Measurements from ENCODE around the gene TSPO.
A peak's percentile ranks its signal among the peaks of the same experiment; 100 is the strongest.

TSPO gene

DNA sequence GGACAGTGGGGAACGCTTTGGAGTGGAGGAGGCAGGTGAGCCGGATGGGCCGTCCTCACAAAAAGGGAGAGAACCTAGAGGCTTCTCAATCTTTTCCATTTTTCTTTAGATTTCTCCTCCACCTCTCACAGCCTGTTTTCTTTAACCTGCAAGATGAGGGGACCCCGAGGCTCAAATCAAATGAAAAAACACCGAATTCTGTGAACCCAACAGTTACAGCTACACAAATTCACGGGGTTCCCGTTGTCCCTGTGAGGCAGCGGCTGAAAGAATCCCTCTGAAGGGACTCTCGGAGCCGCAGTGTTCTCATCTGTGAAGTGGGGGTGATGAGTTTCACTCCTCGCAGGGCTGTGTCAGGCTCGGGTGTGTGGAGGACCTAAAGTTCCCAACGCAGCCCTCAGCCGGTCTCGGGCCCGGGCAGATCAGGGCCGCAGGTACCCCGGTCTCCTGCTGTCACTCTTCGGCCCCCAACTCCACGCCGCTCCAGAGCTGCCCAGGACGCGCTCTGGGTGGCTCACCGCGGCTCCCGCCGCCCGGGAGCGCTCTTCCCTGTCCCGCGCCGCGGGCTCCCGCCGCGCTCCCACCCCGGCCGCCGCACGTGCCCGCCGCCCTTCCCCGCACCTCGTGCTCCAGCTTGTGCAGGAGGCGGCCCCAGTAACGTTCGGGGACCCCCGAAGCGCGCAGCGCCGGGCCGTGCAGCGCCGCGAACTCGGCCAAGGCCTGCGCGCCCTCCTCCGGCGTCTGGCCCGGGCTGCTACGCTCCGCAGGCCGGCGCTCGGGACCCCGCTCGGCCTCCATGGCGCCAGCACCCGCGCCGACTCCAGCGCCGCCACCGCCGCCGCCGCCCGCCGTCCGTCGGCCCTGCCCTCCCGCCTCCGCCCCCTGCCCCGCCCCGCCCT, 35.2 kb downstream of the TSPO start, which contains the start of gene TTLL12:
TTLL12 (minus strand) TSS at position 863 of the 899 bp plus-strand sequence; CDS start at position 798, 65 bp downstream.
- no peaks in the 10 kb centered on the region for H3K27me3 ChIP-seq (ENCODE audit: insufficient read depth, low read depth, severe bottlenecking)
- TF ChIP-seq, protein P1, sequence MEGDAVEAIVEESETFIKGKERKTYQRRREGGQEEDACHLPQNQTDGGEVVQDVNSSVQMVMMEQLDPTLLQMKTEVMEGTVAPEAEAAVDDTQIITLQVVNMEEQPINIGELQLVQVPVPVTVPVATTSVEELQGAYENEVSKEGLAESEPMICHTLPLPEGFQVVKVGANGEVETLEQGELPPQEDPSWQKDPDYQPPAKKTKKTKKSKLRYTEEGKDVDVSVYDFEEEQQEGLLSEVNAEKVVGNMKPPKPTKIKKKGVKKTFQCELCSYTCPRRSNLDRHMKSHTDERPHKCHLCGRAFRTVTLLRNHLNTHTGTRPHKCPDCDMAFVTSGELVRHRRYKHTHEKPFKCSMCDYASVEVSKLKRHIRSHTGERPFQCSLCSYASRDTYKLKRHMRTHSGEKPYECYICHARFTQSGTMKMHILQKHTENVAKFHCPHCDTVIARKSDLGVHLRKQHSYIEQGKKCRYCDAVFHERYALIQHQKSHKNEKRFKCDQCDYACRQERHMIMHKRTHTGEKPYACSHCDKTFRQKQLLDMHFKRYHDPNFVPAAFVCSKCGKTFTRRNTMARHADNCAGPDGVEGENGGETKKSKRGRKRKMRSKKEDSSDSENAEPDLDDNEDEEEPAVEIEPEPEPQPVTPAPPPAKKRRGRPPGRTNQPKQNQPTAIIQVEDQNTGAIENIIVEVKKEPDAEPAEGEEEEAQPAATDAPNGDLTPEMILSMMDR (IDR thresholded peaks at IDR 0.05; ENCODE audit: low read depth, low read length), result no peak
- DNase-seq, result peak; percentile 46
- H3K27ac ChIP-seq, result peak within 1 kb of the TSS; percentile 94
- H3K36me3 ChIP-seq, result peaks cover 10% of the 10 kb centered on the region
- no peaks in the 10 kb centered on the region for H3K9me3 ChIP-seq (ENCODE audit: severe bottlenecking)
- peak within 1 kb of the TSS; percentile 92 for H3K4me3 ChIP-seq (ENCODE audit: low read depth, low read length)

DNA sequence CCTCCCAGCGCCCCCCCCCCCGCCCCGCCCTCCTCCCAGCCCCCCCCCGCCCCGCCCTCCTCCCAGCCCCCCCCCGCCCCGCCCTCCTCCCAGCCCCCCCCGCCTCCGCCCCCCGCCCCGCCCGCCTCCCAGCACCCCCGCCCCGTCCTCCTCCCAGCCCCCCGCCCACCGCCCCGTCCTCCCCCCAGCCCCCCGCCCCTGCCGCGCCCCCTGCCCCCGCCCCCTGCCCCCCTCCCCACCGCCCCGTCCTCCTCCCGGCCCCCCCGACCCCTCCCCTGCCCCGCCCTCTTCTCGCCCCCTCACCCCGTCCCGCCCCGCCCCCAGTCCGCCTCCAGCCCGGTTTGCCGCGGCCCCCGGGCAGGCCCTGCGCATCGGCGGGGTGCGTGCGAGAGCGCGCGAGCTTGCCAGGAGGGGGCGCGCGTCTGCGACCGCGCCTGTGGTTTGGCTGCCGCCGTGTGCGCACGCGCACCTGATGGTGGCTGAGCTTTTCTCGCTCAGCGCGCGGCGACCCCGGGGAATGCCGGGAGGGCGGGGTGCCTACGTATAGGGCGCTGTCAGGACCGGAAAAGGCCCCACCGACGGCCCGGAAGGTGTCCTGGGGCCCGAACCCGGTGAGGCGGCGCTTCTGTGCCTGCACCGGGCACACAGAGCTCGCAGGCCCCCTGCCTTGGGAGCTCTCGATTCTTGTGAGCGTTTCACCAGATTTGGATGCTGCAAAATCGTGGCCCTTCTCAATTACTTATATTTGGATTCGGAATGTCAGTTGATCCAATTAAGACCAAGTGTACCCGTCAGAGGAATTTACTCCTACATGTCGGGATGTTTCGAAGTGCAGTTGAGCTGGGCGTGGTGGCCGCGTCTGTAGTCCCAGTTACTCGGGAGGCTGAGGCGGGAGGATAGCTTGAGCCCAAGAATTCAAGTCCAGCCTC, 36.1 kb downstream of the TSPO start:
- peak overlapping the region; percentile 73 for H3K27ac ChIP-seq
- DNase-seq, result peak; percentile 97
- TF ChIP-seq, protein P1 (IDR thresholded peaks at IDR 0.05; ENCODE audit: low read depth, low read length), result peak; percentile 78
- H3K9me3 ChIP-seq (ENCODE audit: severe bottlenecking), result no peaks in the 10 kb centered on the region
- H3K4me3 ChIP-seq (ENCODE audit: low read depth, low read length), result peak overlapping the region; percentile 83
- H3K27me3 ChIP-seq (ENCODE audit: insufficient read depth, low read depth, severe bottlenecking), result no peaks in the 10 kb centered on the region
- peaks cover 7% of the 10 kb centered on the region for H3K36me3 ChIP-seq

DNA sequence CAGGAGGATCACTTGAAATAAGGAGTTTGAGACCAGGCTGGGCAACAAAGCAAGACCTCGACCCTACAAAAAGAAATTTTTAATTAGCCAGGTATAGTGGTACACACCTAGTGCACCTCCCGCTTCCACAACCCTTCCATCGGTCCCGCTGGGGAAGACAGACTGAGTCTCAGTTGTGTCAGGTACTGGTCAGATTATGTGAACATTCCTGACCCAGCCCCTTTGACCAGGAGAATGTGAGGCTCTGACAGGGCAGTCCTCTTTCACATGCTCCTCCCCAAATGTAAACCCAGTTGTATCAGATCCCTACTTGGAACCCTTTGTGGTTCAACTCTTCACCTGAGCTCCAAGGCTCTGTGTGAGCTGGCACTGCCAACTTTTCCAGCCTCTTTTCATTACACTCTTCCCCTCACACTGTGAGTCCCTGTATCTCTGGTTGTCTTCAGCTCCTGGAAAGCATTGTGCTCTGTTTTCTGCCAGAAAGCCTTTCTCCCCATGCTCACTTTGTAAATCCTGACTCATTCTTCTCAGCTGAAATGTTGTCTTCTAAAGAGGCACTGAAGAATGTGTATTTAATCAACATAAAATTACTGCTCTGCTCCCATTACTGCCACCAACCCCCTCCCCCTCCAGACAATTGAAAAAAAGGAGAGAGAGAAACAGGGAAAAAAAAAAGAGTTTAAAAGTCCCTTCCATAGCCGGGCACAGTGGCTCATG, 37.6 kb downstream of the TSPO start:
- H3K27ac ChIP-seq, result no peak overlapping the region
- DNase-seq, result no peak
- TF ChIP-seq, protein P1 (IDR thresholded peaks at IDR 0.05; ENCODE audit: low read depth, low read length), result no peak
- H3K36me3 ChIP-seq, result no peaks in the 10 kb centered on the region; the same call in 1 of the 2 replicates
- no peak overlapping the region for H3K4me3 ChIP-seq (ENCODE audit: low read depth, low read length)
- no peaks in the 10 kb centered on the region for H3K9me3 ChIP-seq (ENCODE audit: severe bottlenecking)
- no peaks in the 10 kb centered on the region for H3K27me3 ChIP-seq (ENCODE audit: insufficient read depth, low read depth, severe bottlenecking)

DNA sequence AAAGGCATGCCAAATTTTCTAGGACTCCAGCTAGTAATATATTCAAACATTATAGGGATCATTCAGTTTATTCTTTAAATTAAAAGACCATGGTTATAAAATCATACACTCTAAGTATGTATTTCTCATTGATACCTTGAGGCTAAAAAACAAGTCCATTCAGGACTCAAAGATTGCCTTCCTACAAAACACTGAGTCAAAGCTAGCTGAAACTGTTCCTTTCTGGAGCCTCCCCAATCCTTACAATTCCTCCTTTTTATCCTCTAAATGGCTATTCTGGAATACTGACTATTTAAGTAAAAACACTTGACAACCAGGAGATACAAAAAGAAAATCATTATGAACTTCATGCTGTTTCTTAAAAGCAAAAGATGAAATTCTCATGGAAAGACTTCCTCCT, 40.5 kb downstream of the TSPO start:
- TF ChIP-seq, protein P1 (IDR thresholded peaks at IDR 0.05; ENCODE audit: low read depth, low read length), result no peak
- H3K36me3 ChIP-seq, result no peaks in the 10 kb centered on the region
- H3K4me3 ChIP-seq (ENCODE audit: low read depth, low read length), result no peak overlapping the region
- no peak overlapping the region for H3K27ac ChIP-seq
- DNase-seq, result no peak
- no peaks in the 10 kb centered on the region for H3K27me3 ChIP-seq (ENCODE audit: insufficient read depth, low read depth, severe bottlenecking)
- no peaks in the 10 kb centered on the region for H3K9me3 ChIP-seq (ENCODE audit: severe bottlenecking)

DNA sequence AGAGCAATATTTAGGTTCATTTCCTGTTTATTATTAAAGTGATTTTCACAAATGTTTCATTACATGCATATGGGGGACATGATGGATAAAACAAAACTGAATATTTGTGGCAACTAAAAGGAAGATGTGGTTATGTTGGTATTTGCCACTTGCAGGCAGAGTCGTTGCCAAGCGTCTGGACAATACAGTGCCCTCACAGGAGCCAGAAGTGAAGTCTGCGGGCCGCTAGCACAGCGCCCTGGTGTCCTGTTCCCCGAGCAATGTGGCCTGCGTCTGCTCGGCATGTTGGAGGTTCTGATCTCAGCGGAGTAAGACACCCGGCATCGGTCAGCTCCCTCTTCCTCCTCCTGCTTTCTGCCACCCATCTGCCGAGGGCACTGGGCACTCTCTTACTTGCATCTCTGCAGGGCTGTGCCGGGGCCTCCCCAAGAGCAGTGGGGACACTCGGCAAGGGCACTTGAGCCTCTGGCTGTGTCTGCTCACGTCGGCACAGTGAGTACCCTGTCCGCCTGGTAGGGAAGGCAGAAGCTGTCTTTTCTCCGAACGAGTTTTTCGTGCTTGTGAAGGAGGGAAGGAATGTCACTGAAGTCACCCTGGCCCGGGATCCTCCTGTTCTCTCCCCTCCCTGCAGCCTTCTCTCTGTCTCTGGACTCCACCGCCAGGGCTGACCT, 46.0 kb downstream of the TSPO start:
- no peak for DNase-seq
- no peaks in the 10 kb centered on the region for H3K9me3 ChIP-seq (ENCODE audit: severe bottlenecking)
- H3K27me3 ChIP-seq (ENCODE audit: insufficient read depth, low read depth, severe bottlenecking), result no peaks in the 10 kb centered on the region
- no peak overlapping the region for H3K4me3 ChIP-seq (ENCODE audit: low read depth, low read length)
- no peak overlapping the region for H3K27ac ChIP-seq
- TF ChIP-seq, protein P1 (IDR thresholded peaks at IDR 0.05; ENCODE audit: low read depth, low read length), result no peak
- no peaks in the 10 kb centered on the region for H3K36me3 ChIP-seq

All from WERI-Rb-1 (cell line).